KMS-11 (cell line): ENCODE measurements around the gene AEBP1.
A peak's percentile ranks its signal among the peaks of the same experiment; 100 is the strongest.

Experiments
- H2AFZ ChIP-seq: fragments of 200-600 bp; sonication (generic); 2 replicates; pipeline ENCODE4 v1.6.1; 2016; ENCODE audit warnings: antibody characterized with exemption, mixed run types, low read depth
- H3K27ac ChIP-seq: fragments of 200-600 bp; sonication (generic); 2 replicates; pipeline ENCODE4 v1.6.1; 2016; ENCODE audit warnings: mild to moderate bottlenecking, mixed run types
- H3K27me3 ChIP-seq: fragments of 200-600 bp; sonication (generic); 2 replicates; pipeline ENCODE4 v1.6.1; 2017; ENCODE audit warnings: mild to moderate bottlenecking, low read depth, mixed run types, moderate library complexity; ENCODE audit not compliant: insufficient read depth
- H3K36me3 ChIP-seq: fragments of 200-600 bp; sonication (generic); 2 replicates; pipeline ENCODE4 v1.6.1; 2017; ENCODE audit warnings: mild to moderate bottlenecking, mixed run types; ENCODE audit not compliant: insufficient read depth
- H3K4me1 ChIP-seq: fragments of 200-600 bp; sonication (generic); 2 replicates; pipeline ENCODE4 v1.6.1; 2016; ENCODE audit warnings: mild to moderate bottlenecking, low read depth, mixed run types; ENCODE audit not compliant: poor library complexity, severe bottlenecking
- H3K4me2 ChIP-seq: fragments of 200-600 bp; sonication (generic); 2 replicates; pipeline ENCODE4 v1.7.0; 2016; ENCODE audit warnings: mild to moderate bottlenecking, mixed run types
- H3K4me3 ChIP-seq: fragments of 200-600 bp; sonication (generic); IDR thresholded peaks from 2 replicates; pipeline ENCODE4 v1.6.1; 2017; ENCODE audit warnings: low read depth, low read length, mixed read lengths; ENCODE audit not compliant: insufficient read depth
- H3K79me2 ChIP-seq: fragments of 200-600 bp; sonication (generic); 2 replicates; pipeline ENCODE4 v1.6.1; 2016; ENCODE audit warnings: low read depth, mixed run types; ENCODE audit not compliant: insufficient read depth
- H3K9ac ChIP-seq: fragments of 200-600 bp; sonication (generic); 2 replicates; pipeline ENCODE4 v1.6.1; 2016; ENCODE audit warnings: mild to moderate bottlenecking, mixed run types
- H4K20me1 ChIP-seq: fragments of 200-600 bp; sonication (generic); 2 replicates; pipeline ENCODE4 v1.6.1; 2016; ENCODE audit warnings: mild to moderate bottlenecking, mixed run types; ENCODE audit not compliant: insufficient read depth
- TF ChIP-seq, protein P1 (sequence below): fragments of 200-600 bp; sonication (generic); conservative IDR thresholded peaks from 2 replicates; pipeline ENCODE4 v1.6.1; 2017; ENCODE audit warnings: low read depth, mild to moderate bottlenecking, antibody characterized with exemption, low read length, moderate library complexity, mixed read lengths

The AEBP1 gene

DNA sequence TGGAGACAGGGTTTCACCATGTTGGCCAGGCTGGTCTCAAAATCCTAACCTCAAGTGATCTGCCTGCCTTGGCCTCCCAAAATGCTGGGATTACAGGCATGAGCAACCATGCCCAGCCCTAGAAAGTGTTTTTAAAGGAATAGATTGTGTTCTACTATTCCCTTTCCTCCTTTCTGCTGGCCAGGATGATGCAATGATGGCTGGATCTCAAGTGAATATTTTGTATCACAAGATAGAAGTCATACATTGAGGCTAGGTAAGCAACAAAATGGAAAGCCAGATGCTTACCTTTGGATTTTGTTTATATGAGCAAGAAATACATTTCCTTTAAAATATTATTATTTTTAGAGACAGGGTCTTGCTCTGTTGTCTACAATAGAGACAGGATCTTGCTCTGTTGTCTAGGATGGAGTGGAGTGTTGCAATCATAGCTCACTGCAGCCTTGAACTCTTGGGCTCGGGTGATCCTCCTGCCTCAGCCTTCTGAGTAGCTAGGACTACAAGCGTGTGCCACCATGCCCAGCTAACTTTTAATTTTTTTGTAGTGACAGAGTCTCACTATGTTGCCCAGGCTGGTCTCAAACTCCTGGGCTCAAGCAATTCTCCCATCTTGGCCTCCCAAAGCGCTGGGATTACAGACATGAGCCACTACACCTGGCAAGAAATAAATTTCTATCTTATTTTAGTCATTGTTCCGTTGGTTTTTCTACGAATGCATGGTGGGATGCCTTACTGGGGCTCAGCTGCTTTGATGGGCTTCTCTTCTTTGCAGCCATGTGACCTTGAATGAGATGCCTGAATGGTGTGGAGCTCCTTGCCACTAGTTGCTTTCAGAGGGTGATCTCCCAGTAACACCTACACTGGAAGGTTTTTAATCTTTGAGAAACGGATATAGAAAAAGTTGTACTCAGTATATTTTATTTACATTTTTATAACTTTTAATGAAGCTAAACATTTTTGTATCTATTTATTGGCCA, 5.8 kb upstream of the AEBP1 start:
- Histone ChIP-seq H2AFZ (peak overlapping the region; percentile 48; the same call in 1 of the 2 replicates), H3K9ac (no peak overlapping the region), H3K36me3 (no peaks in the 10 kb centered on the region), H3K79me2 (no peaks in the 10 kb centered on the region), H3K4me1 (peaks cover 22% of the 10 kb centered on the region), H3K27me3 (no peaks in the 10 kb centered on the region), H3K4me3 (no peak overlapping the region), H3K27ac (peak overlapping the region; percentile 40; the same call in 1 of the 2 replicates), H3K4me2 (no peak overlapping the region; the same call in 1 of the 2 replicates), H4K20me1 (no peaks in the 10 kb centered on the region)
- TF ChIP-seq, protein P1, sequence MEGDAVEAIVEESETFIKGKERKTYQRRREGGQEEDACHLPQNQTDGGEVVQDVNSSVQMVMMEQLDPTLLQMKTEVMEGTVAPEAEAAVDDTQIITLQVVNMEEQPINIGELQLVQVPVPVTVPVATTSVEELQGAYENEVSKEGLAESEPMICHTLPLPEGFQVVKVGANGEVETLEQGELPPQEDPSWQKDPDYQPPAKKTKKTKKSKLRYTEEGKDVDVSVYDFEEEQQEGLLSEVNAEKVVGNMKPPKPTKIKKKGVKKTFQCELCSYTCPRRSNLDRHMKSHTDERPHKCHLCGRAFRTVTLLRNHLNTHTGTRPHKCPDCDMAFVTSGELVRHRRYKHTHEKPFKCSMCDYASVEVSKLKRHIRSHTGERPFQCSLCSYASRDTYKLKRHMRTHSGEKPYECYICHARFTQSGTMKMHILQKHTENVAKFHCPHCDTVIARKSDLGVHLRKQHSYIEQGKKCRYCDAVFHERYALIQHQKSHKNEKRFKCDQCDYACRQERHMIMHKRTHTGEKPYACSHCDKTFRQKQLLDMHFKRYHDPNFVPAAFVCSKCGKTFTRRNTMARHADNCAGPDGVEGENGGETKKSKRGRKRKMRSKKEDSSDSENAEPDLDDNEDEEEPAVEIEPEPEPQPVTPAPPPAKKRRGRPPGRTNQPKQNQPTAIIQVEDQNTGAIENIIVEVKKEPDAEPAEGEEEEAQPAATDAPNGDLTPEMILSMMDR = no peak

DNA sequence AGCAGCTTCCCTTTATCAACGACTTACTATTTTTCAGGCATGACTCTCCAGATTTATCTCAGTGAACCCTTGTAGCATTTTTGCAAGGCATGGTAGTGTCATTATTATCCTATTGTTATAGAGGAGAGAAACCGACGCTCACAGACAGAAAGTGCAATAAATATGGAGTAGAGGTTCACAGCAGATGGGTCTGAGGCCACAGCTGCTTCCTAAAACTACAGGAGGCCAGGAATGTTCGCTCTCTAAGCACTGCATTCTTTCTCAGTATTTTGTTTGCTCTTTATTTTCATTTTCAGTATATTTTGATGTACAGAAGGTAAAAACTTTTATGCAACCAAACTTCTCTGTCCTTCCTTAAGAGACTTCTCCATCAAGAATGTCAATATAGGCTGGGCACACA, 4.5 kb upstream of the AEBP1 start:
- TF ChIP-seq, protein P1 = no peak
- Histone ChIP-seq H4K20me1 (no peaks in the 10 kb centered on the region), H3K4me2 (no peak overlapping the region), H3K27ac (no peak overlapping the region), H3K79me2 (no peaks in the 10 kb centered on the region), H3K4me1 (peaks cover 16% of the 10 kb centered on the region), H3K4me3 (no peak overlapping the region), H3K36me3 (no peaks in the 10 kb centered on the region), H3K9ac (no peak overlapping the region), H2AFZ (no peak overlapping the region), H3K27me3 (no peaks in the 10 kb centered on the region)

DNA sequence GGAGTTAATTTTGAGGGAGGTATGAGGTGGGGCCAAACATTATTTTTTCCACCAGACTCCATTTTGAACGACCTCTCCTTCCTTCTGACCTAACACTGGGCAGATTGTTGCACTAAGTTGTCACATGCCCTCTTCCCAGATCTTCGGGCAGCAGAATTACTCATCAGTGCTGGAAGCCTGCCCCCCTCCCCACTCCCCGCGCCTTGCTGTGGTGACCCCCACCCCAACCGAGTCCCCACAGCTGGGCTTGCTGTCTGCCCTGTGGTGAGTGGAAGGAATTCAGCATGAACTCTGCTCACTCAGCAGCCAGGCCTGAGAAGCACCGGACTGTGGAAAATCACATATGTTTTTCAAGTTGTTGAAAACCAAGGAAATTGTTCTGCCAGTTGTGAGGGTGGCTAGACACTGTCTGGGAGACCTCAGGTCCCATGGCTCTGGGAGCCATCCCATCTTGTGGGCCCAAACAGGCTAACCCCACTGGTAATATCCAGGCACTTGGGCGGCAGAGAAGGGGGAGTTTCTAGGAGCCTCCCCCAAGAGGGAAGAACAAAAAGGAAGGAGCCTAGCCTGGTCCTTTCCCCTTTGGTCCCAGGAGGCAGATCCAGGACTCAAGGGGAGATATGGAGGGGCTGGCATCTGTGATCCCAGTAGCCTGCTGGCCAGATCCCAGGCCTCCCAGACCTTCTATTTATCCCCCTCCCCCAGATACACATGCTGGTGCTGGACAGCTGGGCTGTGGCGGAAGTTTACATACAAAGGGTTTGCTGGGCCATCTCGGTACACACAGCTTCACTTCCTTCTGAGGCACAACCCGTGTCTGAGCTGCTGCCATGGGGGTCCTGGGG, 3.5 kb upstream of the AEBP1 start:
- no peaks in the 10 kb centered on the region for H3K36me3 ChIP-seq
- no peaks in the 10 kb centered on the region for H3K79me2 ChIP-seq
- H3K4me2 ChIP-seq = no peak overlapping the region
- peaks cover 5% of the 10 kb centered on the region; the same call in 1 of the 2 replicates for H3K27me3 ChIP-seq
- H3K27ac ChIP-seq = no peak overlapping the region
- no peak overlapping the region for H2AFZ ChIP-seq
- no peak overlapping the region for H3K9ac ChIP-seq
- H4K20me1 ChIP-seq = no peaks in the 10 kb centered on the region
- no peak overlapping the region for H3K4me3 ChIP-seq
- TF ChIP-seq, protein P1 = no peak
- peaks cover 15% of the 10 kb centered on the region for H3K4me1 ChIP-seq

DNA sequence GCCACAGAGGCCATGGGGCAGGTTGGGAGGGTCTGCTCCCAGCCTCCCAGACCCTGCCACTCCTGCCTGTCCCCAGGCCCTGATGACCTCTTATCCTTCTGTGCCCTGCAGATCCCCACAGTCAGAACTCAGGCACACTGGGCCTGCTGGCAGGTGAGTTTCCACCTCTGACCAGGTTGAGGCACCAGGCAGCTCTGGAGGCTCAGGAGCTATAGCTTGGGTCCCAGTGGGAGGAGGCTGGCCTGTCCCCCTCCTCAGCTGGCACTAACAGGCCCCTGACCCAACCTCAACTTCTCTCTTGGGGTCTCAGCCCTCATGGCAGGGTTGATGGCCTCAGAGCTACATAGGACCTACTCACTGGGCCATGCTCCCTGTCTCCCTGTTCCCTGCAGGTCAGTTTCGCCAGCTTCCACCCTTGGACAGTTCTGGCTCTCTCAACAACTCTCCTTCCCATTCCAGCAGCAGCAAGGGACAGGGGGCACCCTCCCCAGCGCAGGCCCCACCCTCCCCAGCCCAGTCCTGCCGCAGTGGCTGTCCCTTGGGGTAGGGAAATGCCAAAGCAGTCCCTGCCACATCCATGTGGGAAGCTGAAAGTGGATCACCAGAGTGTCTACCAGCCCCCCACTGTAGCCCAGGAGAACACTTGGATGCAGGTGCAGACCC, 2.7 kb upstream of the AEBP1 start:
- Histone ChIP-seq H3K36me3 (no peaks in the 10 kb centered on the region), H4K20me1 (no peaks in the 10 kb centered on the region), H3K79me2 (no peaks in the 10 kb centered on the region), H3K9ac (no peak overlapping the region), H3K4me3 (no peak overlapping the region), H3K4me1 (peaks cover 15% of the 10 kb centered on the region), H3K27me3 (peaks cover 8% of the 10 kb centered on the region; the same call in 1 of the 2 replicates), H2AFZ (no peak overlapping the region), H3K27ac (no peak overlapping the region), H3K4me2 (no peak overlapping the region)
- TF ChIP-seq, protein P1 = no peak
